ENCODE data around the gene SFTA2. TPM values are rescaled to one million over a fixed set of nuclear protein-coding genes. Genes with fewer than 3 reads are reported as not detected.

SFTA2 gene
- total RNA-seq, 2 experiments from 2014 or later = not detected

DNA sequence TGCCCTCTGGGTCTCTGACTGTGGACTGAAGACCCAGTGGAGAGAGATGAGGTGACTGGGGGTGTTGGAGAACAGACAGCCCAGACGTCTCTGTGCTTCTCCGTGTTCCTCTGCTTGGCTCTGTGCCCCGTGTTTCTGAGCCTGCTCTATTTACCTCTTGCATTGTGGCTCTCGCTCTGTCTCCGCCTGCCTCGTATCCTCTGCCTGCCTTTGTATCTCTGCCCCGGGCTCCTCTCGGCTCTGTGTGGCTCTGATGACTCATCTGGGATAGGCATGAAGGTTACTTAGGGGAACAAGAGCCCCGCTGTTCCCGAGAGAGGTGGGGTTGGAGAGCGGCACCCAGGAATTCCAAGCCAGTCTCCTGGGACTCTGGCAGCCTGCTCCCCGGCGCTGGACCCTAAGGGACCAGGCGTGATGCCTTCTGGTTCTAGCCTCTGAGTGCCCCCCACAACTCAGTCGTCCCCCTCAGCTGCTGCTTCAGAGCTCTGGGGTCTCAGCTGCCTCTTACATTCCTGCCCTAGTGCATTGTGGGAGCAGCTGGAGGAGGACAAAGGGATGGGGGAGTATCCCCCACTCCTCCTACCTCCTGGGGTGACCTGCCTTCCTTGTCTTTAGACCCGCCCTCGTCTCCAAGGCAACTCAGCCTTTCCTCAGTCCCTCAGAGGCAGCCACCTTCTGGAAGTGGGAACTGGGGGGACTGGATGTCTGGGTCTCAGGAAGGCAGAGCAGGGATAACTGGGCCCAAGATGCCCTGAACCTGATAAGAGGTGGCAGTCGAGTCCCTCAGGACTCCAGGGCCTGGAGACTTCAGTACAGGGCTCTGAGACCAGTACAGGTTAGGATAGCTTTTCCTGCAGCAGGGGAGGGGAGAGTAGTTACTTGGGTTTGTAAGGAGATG, 45.7 kb downstream of the SFTA2 start:
- Mint-ChIP-seq H3K4me1 (ENCODE audit: low read depth) (peaks cover 32% of the 10 kb centered on the region), H3K36me3 (ENCODE audit: low read depth) (peaks cover 5% of the 10 kb centered on the region), H3K27me3 (ENCODE audit: low read depth) (no peaks in the 10 kb centered on the region), H3K27ac (peak overlapping the region; percentile 7), H3K9me3 (no peaks in the 10 kb centered on the region), H3K4me3 (peak overlapping the region; percentile 80)
- CTCF ChIA-PET = interaction anchor here (0.6 to 7.2 kb wide), 2 partner anchors 58 to 597 kb away, joined by 3 to 34 read pairs; no protein-coding TSS in a partner anchor
- DNase-seq = peak; percentile 68
- intact Hi-C loops (cut with micrococcal nuclease) = loop anchor here (2.0 kb wide), 1 partner anchor 23 kb away; the partner anchor contains the start of gene GTF2H4

DNA sequence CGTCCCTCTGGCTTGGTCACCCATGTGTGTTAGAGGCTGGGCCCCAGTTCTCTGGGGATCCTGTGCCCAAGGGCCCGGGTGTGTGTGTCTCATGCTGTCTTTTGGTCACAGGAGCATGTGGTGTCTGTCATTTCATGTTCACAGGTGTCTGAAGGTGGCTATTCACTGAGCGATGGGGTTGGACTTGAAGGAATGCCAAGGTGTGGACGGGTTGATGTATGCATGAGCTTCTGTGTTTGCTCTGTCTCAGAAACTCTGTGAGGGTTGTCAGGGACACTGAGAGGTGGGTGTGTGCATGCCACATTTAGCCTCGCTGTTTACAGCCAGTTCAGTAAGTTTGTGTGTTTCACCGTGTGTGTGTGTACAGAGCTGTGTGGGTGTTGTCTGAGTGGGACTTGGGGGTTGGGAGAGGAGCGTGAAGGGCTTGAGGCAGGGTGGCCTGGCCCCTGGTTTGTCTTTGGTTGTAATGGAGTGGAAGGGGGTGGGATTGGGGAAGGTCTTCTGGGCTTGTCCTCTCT, 46.4 kb downstream of the SFTA2 start:
- peaks cover 5% of the 10 kb centered on the region for H3K36me3 Mint-ChIP-seq (ENCODE audit: low read depth)
- no peaks in the 10 kb centered on the region for H3K27me3 Mint-ChIP-seq (ENCODE audit: low read depth)
- peak; percentile 20 for DNase-seq
- CTCF ChIA-PET = interaction anchor here (1.0 to 7.2 kb wide), 2 partner anchors 57 to 63 kb away, joined by 3 to 34 read pairs; no protein-coding TSS in a partner anchor
- peak overlapping the region; percentile 7 for H3K27ac Mint-ChIP-seq
- H3K9me3 Mint-ChIP-seq = no peaks in the 10 kb centered on the region
- intact Hi-C loops (cut with micrococcal nuclease) = loop anchor here (2.0 kb wide), 1 partner anchor 23 kb away; the partner anchor contains the start of gene GTF2H4
- peak overlapping the region; percentile 80 for H3K4me3 Mint-ChIP-seq
- H3K4me1 Mint-ChIP-seq (ENCODE audit: low read depth) = peaks cover 32% of the 10 kb centered on the region

DNA sequence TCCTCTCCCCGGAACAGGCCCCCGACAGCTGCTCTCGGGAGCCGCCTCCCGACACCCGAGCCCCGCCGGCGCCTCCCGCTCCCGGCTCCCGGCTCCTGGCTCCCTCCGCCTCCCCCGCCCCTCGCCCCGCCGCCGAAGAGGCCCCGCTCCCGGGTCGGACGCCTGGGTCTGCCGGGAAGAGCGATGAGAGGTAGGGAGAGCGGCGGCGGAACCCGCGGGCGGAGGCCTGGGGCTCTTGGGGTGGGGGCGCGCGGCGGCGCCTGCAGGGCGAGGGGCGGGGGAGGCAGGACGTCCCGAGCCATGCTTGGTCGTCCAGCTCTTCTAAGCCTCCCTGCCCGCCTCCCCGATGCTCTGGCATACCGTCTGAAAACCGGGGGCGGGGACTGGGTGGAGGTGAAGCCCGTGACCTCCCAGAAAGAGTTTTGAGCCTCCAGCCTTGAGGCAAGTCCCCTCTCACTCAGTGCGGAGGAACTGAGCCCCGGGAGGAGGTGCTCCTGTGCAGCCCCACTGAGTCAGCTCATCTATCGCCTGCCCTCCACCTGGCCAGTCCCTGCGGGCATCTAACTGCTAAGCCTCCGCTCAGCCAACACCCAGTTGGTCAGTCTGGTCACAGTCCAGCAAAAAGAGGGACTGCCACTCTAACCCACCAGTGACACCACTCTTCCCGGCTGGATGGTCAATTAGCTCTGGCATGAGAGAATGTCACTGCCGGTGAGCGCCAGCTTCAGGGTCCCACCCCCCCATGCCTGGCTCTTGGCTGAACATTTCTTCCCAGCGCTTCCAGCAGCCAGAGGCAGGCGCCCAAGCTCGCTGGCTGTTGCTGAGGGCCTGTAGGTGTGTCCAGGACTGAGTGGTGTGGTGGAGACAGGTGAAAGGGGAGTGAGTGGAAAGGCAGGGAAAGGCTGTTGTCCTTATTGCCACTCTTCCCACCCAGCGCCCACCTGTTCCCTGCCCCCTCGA, 47.2 kb downstream of the SFTA2 start:
- Mint-ChIP-seq H3K27me3 (ENCODE audit: low read depth) (no peaks in the 10 kb centered on the region), H3K9me3 (no peaks in the 10 kb centered on the region), H3K4me3 (peak overlapping the region; percentile 80), H3K27ac (no peak overlapping the region), H3K36me3 (ENCODE audit: low read depth) (peaks cover 2% of the 10 kb centered on the region), H3K4me1 (ENCODE audit: low read depth) (peaks cover 32% of the 10 kb centered on the region)
- intact Hi-C loops (cut with micrococcal nuclease) = loop anchor here (2.0 kb wide), 1 partner anchor 24 kb away; the partner anchor contains the start of gene GTF2H4
- CTCF ChIA-PET = interaction anchor here (1.0 to 7.2 kb wide), 3 partner anchors 56 to 65 kb away, joined by 3 to 34 read pairs (median 5); no protein-coding TSS in a partner anchor
- DNase-seq = peak; percentile 69

DNA sequence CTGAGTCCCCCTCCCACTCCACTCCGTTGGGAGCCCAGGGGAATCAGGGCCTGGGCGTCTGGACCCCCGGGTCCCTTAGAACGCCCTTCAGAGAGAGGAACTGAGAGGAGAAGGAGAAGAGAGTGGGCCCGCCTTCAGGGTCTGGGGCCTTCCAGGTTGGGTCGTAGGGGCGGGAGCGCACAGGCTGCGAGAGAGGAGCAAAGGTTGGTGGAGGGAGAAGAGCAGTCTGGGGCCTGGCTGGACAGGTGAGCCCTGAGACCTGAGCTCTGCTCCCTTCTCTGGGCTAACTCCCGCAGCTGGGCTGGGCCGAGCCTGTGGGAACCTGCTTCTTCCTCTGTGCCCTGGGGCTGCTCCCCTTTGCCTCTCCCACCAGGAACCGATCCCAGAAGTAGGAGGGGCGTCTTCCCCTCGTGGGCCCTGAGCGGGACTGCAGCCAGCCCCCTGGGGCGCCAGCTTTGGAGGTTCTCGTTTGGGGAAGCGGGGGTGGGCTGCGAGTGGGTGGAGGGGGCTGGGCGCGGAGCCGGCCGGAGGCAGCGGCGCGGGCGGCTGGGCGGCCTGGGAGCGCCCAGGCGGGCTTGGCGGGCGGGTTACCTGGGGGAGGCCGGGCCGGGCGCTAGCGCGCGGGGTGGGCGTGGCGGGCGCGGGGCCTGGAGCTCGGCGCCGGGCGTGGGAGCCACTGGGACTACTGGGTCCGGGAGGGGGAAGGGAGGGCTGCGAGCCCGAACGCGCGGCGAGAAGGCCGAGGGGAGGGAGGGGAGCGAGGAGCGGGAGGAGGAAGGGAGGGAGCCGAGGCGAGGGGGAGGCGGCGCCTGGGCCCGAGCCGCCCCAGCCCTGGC, 48.1 kb downstream of the SFTA2 start, which contains the start of gene DDR1:
TSS of gene DDR1 (plus strand) at position 835 of the 836 bp plus-strand sequence. CDS start 4,211 bp downstream, outside the sequence.
- CTCF ChIA-PET = interaction anchor here (1.0 to 7.2 kb wide), 5 partner anchors 20 to 64 kb away, joined by 3 to 34 read pairs (median 4); partner anchors contain the start of gene VARS2
- intact Hi-C loops (cut with micrococcal nuclease) = loop anchor here (2.0 kb wide), 1 partner anchor 25 kb away; the partner anchor contains the start of gene GTF2H4
- H3K36me3 Mint-ChIP-seq (ENCODE audit: low read depth) = no peaks in the 10 kb centered on the region
- no peaks in the 10 kb centered on the region for H3K27me3 Mint-ChIP-seq (ENCODE audit: low read depth)
- H3K27ac Mint-ChIP-seq = peak within 1 kb of the TSS; percentile 48
- H3K4me1 Mint-ChIP-seq (ENCODE audit: low read depth) = peaks cover 32% of the 10 kb centered on the region
- peak within 1 kb of the TSS; percentile 80 for H3K4me3 Mint-ChIP-seq
- H3K9me3 Mint-ChIP-seq = no peaks in the 10 kb centered on the region
- peak; percentile 47 for DNase-seq

DNA sequence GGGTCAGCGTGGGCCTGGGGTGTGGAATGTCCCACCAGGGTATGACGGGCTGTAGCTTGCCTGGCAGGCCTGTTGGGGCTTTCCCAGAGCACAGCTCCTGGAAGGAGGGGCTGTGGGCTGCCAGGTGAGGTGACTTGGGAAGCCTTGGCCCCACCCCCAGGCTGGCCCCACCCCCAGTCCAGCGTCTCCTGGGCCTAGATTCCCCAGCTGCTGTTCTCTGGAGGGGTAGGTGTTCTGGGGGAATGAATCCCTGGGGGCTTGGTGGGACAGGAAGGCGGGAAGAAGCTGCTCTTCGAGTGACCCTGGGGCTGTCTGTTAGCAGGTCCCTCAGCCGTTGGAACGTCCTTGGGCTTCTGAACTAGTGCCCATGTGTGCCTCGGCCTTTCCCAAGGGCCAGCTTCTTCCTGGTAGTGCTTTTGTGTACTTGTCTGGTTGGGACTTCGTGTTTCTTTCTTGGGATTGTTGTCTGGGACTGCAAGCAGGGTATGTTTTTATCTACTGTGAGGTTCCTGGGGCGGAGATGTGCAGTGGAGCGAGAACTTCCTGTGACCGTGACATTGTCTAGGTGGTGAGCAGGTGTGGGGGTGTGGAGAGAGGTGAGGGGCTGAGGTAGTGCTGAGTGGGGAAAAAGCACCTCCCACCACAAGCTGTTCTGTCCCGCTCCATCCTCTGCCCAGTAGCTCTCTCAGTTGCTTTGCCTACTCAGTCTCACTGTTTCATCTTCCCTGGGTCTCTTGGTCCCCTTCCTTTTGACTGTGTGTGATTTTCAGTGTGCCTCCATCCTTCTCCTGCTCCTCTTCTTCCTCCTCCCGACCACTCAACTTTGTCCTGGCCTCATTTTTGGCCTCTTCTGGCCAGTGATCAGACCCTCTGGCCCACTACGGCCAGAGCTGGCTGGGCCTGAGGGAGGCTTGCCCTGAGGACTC, 48.9 kb downstream of the SFTA2 start:
- intact Hi-C loops (cut with micrococcal nuclease) = no loop called here
- no peaks in the 10 kb centered on the region for H3K36me3 Mint-ChIP-seq (ENCODE audit: low read depth)
- DNase-seq = peak; percentile 49

DNA sequence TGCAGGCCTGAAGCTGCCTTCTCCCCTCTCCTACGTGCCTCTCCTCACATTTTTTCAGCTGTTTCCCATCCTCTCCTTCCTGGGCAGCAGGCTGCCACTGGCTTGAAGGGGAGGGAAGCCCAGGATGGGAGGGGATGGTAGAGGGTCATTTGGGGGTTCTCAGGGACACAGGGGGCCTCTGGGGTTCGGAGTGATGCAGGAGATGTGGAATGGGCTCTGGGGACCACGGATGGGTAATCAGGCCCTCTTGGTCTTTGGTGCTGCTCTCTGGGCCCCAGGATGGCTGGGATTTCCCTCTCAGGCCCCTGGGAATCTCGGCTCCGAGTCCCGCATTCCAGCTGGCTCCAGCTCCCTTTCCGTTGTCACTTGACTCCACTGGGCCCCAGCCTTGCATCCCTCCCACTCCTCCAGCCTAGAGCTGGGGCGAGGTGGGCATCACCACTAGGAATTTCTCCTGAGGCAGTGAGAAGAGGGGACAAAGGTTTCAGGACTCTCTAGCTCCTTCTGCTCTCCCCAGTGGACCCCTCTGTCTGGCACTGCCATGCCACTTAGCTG, 49.7 kb downstream of the SFTA2 start:
- intact Hi-C loops (cut with micrococcal nuclease) = no loop called here
- Mint-ChIP-seq H3K9me3 (no peaks in the 10 kb centered on the region), H3K4me1 (ENCODE audit: low read depth) (peaks cover 38% of the 10 kb centered on the region), H3K27me3 (ENCODE audit: low read depth) (no peaks in the 10 kb centered on the region), H3K4me3 (no peak overlapping the region), H3K36me3 (ENCODE audit: low read depth) (no peaks in the 10 kb centered on the region), H3K27ac (no peak overlapping the region)
- CTCF ChIA-PET = interaction anchor here (0.5 to 7.2 kb wide), 5 partner anchors 54 to 205 kb away, joined by 3 to 34 read pairs (median 4); no protein-coding TSS in a partner anchor
- DNase-seq = no peak

More for the DNA sequence above, 48.9 kb downstream of the SFTA2 start:
- peak overlapping the region; percentile 48 for H3K27ac Mint-ChIP-seq
- CTCF ChIA-PET = interaction anchor here (1.0 to 7.2 kb wide), 7 partner anchors 21 to 204 kb away, joined by 3 to 34 read pairs (median 4); partner anchors contain the start of gene VARS2
- H3K4me1 Mint-ChIP-seq (ENCODE audit: low read depth) = peaks cover 32% of the 10 kb centered on the region
- peak overlapping the region; percentile 58 for H3K4me3 Mint-ChIP-seq
- H3K9me3 Mint-ChIP-seq = no peaks in the 10 kb centered on the region
- no peaks in the 10 kb centered on the region for H3K27me3 Mint-ChIP-seq (ENCODE audit: low read depth)

DNA sequence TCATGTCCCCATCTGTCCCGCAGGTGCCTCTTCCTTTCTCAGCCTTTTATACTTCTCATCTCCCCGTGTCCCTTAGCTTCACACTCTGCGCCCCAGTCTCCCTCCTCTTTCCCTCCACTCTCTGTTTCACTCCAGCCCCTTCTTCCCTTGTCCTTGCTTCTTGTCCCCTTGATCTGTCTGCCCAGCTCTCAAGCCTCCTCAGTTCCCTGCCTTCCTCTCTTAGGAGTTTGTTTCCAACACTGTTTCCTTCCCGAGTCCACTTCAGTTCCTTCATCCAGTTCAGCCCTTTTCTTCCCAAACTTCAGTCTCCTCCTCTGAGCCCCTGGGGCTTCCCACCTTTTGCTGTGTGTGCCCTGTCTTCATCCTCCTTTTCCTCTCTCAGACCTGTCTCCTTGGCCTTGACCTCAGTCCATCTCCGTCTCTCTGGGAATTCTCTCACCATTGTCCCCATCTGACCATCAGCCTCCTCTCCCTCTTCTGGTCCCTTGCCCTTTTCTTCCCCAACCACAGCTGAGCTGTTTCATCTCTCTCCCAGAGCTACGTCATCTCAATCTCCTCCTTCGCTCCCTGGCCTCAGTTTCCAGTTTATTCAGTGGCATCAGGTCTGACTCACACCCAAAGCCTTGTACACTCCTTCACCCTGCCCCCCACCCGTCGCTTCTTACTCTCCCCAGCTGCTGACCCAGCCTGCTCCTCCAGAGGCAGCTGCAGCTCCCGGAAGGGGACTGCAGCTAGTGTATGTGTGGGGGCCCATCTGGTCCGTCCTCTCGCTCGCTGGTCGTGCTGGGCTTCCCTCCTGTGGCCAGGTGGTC, 50.4 kb downstream of the SFTA2 start:
- Mint-ChIP-seq H3K4me3 (no peak overlapping the region), H3K9me3 (no peaks in the 10 kb centered on the region), H3K27ac (peak overlapping the region; percentile 10), H3K4me1 (ENCODE audit: low read depth) (peaks cover 40% of the 10 kb centered on the region), H3K36me3 (ENCODE audit: low read depth) (no peaks in the 10 kb centered on the region), H3K27me3 (ENCODE audit: low read depth) (no peaks in the 10 kb centered on the region)
- CTCF ChIA-PET = interaction anchor here (0.5 to 7.2 kb wide), 5 partner anchors 53 to 206 kb away, joined by 3 to 34 read pairs (median 4); no protein-coding TSS in a partner anchor
- intact Hi-C loops (cut with micrococcal nuclease) = no loop called here
- no peak for DNase-seq

All from activated naive CD4-positive, alpha-beta T cell treated with anti-CD3 and anti-CD28 coated beads for 36 hours (primary cell).